ENCODE data around the gene NSMCE4A. TPM values are rescaled to one million over a fixed set of nuclear protein-coding genes. Genes with fewer than 3 reads are reported as not detected.

NSMCE4A gene
- total RNA-seq, 1 donor from 2014 or later = 41.7 TPM

DNA sequence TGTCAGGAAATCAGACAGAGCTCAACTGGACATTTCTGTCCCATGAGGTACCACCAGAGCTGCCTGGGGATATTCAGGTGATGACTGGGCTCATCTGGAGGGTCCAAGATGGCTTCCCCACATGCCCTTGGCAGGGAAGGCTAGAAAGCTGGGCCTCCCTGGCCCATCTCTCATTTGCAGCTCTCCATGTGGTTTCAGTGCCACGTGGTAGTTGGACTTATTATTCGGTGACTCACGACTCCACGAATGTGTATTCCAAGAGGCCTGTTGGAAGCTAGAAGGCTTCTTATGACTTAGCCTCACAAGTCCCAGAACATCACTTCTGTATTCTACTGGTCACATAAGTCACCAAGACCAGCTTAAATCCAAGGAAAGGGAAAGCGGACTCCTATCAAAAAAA is 22.8 kb downstream of the NSMCE4A start:
- Mint-ChIP-seq H3K27ac (no peak overlapping the region), H3K4me3 (no peak overlapping the region), H3K9me3 (no peaks in the 10 kb centered on the region), H3K27me3 (ENCODE audit: low read depth) (no peaks in the 10 kb centered on the region), H3K36me3 (peaks cover 26% of the 10 kb centered on the region), H3K4me1 (peaks cover 8% of the 10 kb centered on the region)
- no peak for DNase-seq (ENCODE audit: low spot score in 2 of 2, unreplicated experiment in 2 of 2)
- TF ChIP-seq, protein P1, sequence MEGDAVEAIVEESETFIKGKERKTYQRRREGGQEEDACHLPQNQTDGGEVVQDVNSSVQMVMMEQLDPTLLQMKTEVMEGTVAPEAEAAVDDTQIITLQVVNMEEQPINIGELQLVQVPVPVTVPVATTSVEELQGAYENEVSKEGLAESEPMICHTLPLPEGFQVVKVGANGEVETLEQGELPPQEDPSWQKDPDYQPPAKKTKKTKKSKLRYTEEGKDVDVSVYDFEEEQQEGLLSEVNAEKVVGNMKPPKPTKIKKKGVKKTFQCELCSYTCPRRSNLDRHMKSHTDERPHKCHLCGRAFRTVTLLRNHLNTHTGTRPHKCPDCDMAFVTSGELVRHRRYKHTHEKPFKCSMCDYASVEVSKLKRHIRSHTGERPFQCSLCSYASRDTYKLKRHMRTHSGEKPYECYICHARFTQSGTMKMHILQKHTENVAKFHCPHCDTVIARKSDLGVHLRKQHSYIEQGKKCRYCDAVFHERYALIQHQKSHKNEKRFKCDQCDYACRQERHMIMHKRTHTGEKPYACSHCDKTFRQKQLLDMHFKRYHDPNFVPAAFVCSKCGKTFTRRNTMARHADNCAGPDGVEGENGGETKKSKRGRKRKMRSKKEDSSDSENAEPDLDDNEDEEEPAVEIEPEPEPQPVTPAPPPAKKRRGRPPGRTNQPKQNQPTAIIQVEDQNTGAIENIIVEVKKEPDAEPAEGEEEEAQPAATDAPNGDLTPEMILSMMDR (IDR thresholded peaks at IDR 0.05; ENCODE audit: unreplicated experiment) = no peak

DNA sequence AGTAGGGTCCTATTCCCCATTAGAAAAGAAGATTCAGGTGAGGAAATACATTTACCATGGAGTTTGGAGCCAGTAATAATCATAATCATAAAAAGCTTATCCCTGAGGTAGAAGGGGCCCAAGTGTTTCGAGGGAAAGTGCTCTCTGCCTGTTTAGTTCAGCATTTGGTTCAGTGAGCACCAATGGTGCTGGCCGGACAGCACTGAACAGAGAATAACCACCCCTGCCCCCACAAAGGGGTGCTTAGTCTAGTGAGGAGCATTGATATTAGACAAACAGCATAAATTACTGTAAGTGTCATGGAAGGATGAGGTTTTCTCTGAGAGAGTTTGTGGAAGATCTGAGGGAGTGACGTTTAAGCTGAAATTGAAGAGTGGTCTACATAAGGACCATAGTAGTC is 25.6 kb downstream of the NSMCE4A start:
- Mint-ChIP-seq H3K36me3 (peaks cover 14% of the 10 kb centered on the region), H3K27me3 (ENCODE audit: low read depth) (no peaks in the 10 kb centered on the region), H3K4me1 (peaks cover 8% of the 10 kb centered on the region), H3K9me3 (no peaks in the 10 kb centered on the region), H3K27ac (peak overlapping the region; percentile 1), H3K4me3 (no peak overlapping the region)
- DNase-seq (ENCODE audit: low spot score in 2 of 2, unreplicated experiment in 2 of 2) = no peak
- TF ChIP-seq, protein P1 (IDR thresholded peaks at IDR 0.05; ENCODE audit: unreplicated experiment) = no peak

DNA sequence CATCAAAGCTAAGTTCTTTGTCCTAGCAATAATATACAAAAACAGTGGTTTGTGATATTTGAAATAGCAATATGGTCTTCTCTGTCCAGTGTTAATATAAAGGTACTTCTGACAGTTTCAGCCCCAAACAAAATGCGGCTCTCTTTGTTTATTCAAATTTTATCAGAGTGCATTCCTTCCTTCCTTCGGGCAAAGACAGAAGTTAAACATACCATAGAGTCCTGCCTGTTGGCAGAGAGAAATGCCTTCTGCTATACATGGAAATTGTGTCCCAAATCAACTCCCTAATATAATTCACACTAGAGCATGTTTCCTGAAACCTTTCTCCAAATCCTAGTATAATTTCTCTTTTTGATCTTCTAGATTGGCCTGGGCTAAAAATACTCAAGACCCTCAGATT is 26.0 kb downstream of the NSMCE4A start:
- TF ChIP-seq, protein P1 (IDR thresholded peaks at IDR 0.05; ENCODE audit: unreplicated experiment) = no peak
- no peaks in the 10 kb centered on the region for H3K27me3 Mint-ChIP-seq (ENCODE audit: low read depth)
- no peak overlapping the region for H3K4me3 Mint-ChIP-seq
- no peak overlapping the region for H3K27ac Mint-ChIP-seq
- no peaks in the 10 kb centered on the region for H3K9me3 Mint-ChIP-seq
- peaks cover 8% of the 10 kb centered on the region for H3K4me1 Mint-ChIP-seq
- peaks cover 14% of the 10 kb centered on the region for H3K36me3 Mint-ChIP-seq
- DNase-seq (ENCODE audit: low spot score in 2 of 2, unreplicated experiment in 2 of 2) = no peak

DNA sequence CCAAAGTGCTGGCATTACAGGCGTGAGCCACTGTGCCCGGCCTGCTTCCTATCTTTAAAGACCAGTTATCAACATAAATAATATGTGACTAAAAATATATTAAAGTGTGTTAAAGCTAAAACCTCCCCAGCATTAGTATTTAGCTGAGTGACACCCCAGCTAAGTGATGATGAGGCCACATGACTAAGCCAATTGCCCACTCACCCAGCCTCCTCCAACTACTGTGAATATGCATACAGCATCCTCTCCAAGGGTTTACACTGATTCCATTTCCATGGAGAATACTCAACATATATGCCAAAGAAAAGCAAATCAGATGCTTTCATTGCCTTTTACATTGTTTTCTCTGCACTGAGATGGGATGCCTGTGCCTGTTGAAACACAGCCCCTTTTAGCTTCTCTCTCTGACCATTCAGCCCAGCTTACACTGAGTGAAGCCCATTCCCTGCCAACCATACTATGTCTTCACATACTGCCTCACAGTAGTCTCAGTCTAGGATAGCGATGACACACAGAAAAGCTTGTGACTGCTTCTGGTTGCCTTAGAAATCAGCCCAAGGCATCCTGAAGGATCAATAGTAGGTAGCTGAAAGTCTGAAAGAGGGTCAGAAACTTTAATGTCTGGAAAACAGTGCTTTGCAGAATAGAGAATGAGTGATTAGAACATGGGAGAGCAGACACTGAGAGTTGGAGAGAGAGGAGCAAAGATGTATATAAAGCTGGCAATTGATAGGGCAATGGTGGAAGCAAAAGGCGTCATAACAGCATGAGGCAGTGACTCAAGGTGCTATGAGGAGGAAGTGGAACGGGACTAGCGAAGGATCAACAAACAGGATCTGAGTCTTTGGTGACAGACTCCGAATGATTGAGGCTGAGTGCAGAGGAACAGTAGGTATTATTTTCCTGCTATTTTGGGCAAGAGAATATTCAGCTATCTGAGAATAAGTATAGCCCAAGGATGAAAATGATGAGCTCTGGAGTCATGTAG is 27.4 kb downstream of the NSMCE4A start:
- TF ChIP-seq, protein P1 (IDR thresholded peaks at IDR 0.05; ENCODE audit: unreplicated experiment) = no peak
- no peaks in the 10 kb centered on the region for H3K27me3 Mint-ChIP-seq (ENCODE audit: low read depth)
- DNase-seq (ENCODE audit: low spot score in 2 of 2, unreplicated experiment in 2 of 2) = no peak
- peaks cover 7% of the 10 kb centered on the region for H3K36me3 Mint-ChIP-seq
- H3K9me3 Mint-ChIP-seq = no peaks in the 10 kb centered on the region
- no peak overlapping the region for H3K27ac Mint-ChIP-seq
- no peak overlapping the region for H3K4me3 Mint-ChIP-seq
- H3K4me1 Mint-ChIP-seq = peaks cover 14% of the 10 kb centered on the region

DNA sequence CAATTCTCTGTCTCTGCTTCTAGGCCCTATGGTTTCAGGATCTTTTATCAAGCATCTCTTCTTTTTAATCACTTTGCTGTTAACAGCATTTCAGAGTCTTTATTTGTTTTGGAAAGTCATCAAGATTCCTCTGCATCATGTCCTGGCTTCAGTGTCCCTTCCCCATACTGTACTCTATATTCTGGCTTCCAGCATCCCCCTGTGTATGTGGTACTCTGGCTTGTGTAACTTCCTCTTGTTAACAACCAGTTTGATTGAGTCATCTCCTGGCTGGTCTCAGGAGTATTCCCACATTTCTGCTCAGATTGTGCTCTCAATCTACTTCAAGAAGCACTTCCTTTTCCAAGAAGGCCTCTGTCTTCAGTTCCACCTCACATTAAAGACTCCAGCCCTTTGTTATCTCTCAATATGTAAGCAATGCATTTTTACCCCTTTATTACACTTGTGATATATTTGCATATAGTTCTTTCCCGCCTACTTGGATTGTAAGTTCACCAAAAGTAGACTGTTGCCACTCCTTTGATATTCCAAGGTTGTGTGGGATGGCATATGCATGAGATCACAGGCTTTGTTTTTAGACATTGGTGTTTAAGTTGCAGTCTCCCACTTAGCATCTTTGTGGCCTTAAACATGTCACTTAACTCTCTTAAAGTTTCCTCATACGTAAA is 32.1 kb downstream of the NSMCE4A start:
- Mint-ChIP-seq H3K9me3 (peaks cover 22% of the 10 kb centered on the region), H3K4me3 (no peak overlapping the region), H3K36me3 (peaks cover 7% of the 10 kb centered on the region), H3K27me3 (ENCODE audit: low read depth) (no peaks in the 10 kb centered on the region), H3K27ac (no peak overlapping the region), H3K4me1 (peaks cover 6% of the 10 kb centered on the region)
- no peak for DNase-seq (ENCODE audit: low spot score in 2 of 2, unreplicated experiment in 2 of 2)
- TF ChIP-seq, protein P1 (IDR thresholded peaks at IDR 0.05; ENCODE audit: unreplicated experiment) = no peak
